Stimulated activated CD8-positive, alpha-beta memory T cell treated with anti-CD3 and anti-CD28 coated beads, Interleukin-15, amount 100 ng/mL, for 24 hours (primary cell): Measurements from ENCODE around the gene FAM185A.
"Not testable (repeated sequence)": the region's sequence is repeated elsewhere in the genome, so short reads cannot be mapped to it uniquely, and the experiment has no call there.

ENCODE experiments used
- DNase-seq: peaks from one replicate; pipeline ENCODE4 v3.0.0-alpha.2; 2020; ENCODE audit warnings: low read depth

The FAM185A gene

DNA sequence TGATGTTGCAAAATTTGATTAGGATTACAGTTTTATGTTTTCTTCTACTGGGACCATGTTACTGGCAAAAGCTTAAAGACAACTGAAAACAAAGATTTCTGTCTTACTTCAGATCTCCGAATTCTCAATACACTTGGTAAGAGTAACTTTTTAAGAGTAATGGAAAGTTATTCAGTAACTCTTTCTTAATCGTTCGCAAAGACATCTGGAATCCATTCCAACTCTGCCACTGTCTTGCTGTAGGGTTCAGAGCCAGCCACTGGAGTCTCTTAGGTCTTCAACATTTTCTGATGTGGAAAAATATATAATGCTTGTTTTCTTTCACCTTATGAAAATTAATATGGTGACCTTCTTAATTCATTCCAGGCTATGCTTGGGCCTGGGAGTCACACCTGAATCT lies 29.9 kb downstream of the FAM185A start:
- DNase-seq = not testable (repeated sequence)

DNA sequence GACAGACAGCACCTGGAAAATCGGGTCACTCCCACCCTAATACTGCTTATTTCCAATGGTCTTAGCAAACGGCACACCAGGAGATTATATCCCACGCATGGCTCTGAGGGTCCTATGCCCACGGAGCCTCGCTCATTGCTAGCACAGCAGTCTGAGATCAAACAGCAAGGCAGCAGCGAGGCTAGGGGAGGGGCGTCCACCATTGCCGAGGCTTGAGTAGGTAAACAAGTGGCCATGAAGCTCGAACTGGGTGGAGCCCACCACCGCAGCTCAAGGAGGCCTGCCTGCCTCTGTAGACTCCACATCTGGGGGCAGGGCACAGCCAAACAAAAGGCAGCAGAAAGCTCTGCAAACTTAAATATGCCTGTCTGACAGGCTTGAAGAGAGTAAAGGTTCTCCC lies 32.1 kb downstream of the FAM185A start:
- not testable (repeated sequence) for DNase-seq

DNA sequence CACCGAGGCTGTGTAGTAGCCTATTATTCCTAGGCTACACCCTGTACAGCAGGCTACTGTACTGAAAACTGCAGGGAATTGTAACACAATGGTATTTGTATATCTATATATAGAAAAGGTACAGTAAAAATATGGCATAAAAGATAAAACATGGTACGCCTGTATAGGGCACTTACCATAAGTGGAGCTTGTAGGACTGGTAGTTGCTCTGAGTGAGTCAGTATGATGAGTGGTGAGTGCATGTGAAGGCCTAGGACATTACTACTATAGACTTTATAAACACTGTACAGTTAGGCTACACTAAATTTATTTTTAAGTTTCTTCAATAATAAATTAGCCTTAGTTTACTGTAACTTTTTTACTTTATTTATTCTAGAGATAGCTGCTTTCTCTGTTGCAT lies 40.0 kb downstream of the FAM185A start:
- DNase-seq = not testable (repeated sequence)

DNA sequence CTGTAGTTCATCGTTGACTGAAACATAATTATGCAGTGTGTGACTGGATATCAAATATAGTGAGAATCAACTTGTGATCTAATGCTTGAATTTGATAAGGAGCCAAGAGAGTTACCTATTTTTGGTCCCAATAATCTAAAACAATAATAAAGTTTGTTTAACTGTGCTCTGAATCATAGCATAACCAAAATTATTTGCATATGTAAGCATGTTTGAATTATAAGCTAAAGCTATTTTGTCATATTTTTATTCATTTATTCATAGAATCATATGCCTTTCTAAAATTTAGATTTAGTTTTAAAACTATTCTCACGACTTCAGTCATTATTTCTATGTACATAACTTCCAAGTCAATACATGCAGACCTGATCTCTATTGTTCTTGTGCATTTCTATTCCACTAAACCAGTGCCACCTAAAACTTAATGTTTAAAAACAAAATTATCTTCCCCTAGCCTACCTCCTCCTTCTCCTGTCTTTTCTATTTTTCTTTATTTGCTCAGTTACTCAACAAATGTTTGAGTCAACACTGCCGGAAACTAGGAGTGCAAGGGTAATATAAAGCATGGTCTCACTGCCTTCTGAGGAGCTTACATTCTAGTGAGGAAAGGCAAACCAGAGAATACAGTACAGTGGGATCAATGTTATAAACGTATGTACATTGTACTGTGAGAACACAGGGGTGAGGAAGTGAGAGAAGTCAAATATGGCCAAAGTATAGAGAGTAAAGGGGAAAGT lies 41.7 kb downstream of the FAM185A start:
- DNase-seq = not testable (repeated sequence)

DNA sequence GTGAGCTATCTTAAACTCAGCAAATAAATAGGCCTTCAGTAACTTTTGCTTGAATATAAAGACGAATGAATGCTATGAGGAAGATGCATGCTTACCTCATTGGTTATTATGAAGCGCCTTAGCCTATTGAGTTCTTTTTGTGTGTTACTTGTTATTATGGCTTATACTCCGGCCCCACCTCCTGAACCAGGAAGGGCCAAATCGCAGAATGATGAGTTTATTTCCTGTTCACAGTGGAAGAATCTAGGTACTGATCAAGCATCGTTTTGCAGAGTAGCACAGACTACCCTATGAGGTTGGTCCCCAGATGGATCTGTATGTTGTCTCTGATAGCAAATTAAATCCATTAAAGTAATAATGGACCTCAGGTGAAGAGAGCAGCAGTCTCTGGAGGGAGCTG lies 42.6 kb downstream of the FAM185A start:
- not testable (repeated sequence) for DNase-seq

DNA sequence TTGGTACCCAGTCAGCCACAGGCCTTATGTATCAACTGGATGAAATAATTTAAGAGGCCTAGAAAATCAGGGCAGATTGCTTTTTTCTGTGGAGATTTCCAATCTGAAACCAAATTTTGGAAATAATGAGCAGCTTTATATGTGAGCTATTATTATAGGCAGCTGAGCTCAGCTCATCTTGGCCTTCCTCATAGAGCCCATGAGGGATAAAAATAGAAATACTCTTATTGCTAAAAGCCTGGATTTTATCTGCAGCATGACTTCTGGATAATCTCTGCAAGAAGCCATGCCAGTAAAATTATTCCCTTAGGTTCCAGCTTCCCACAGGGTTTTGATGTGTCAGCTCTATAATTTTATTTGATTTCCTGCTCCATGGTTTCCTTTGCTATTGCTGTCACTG lies 43.0 kb downstream of the FAM185A start:
- not testable (repeated sequence) for DNase-seq

DNA sequence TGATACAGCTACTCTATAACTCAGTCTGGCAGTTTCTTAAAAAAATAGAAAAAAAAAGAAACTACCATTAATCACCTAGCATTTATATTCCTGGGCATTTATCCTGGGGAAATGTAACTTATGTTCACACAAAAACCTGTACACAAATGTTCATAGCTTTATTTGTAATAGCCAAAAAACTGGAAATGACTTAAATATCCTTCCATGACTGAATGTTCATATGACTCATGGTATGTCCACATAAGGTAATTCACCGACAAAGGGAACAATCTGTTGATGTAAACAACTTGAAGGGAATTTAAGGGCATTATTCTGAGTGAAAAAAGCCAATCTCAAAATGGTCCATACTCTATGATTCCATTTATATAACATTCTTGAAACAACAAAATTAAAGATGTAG lies 45.8 kb downstream of the FAM185A start:
- DNase-seq = not testable (repeated sequence)

DNA sequence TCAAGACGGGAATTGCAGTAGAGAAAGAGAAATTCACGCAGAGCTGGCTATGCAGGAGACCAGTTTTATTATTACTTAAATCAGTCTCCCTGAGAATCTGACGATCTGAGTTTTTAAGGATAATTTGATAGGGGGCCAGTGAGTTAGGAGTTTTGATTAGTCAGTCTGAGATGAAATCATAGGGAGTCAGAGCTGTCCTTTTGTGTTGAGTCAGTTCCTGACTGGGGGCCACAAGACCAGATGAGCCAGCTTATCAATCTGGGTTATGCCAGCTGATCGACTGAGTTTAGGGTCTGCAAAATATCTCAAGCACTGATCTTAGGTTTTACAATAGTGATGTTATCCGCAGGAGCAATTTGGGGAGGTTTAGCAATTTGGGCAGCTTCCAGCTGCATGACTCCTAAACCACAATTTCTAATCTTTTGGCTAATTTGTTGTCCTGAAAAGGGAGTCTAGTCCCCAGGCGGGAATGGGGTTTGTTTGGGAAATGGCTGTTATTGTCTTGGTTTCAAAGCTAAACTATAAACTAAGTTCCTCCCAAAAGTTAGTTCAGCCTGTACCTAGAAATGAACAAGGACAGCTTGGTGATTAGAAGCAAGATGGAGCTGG lies 47.3 kb downstream of the FAM185A start:
- not testable (repeated sequence) for DNase-seq

DNA sequence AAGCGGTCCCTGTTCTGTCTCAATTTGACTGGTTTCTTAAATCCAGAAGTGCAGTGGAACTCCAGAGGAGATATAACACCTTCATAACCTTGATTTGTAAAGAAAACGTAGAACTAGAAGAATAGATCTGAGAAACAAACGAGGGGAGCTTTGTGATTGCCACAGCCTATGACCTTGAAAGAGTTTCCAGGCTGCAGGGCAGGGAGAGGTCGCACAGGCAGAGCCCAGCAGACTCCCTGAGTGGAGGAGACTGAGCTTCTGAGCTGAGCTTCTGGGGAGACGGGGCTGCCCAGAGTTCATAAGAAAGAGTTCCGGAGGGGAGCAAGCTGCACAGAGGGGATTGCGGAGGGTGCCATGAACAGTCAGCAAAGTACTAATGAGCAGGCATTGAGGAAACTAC lies 57.8 kb downstream of the FAM185A start:
- DNase-seq = no peak

DNA sequence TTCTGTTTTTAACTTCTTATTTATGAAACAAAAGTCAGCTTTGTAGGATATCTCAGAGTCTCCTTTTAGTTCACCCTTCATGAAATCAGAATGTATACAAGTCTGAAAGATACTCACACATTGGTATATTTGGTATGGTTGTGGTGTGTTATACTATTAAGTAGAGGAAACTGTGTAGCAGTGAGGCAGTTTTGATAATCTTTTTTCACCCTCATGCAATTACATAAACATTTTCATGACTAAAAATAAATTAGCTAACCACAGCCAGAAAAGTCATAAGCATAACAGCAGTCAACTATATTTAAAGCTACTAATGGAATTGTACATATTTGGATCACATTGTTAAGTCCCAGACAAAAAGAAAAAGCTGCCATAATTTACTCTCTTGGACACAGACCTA lies 62.1 kb downstream of the FAM185A start:
- DNase-seq = no peak

DNA sequence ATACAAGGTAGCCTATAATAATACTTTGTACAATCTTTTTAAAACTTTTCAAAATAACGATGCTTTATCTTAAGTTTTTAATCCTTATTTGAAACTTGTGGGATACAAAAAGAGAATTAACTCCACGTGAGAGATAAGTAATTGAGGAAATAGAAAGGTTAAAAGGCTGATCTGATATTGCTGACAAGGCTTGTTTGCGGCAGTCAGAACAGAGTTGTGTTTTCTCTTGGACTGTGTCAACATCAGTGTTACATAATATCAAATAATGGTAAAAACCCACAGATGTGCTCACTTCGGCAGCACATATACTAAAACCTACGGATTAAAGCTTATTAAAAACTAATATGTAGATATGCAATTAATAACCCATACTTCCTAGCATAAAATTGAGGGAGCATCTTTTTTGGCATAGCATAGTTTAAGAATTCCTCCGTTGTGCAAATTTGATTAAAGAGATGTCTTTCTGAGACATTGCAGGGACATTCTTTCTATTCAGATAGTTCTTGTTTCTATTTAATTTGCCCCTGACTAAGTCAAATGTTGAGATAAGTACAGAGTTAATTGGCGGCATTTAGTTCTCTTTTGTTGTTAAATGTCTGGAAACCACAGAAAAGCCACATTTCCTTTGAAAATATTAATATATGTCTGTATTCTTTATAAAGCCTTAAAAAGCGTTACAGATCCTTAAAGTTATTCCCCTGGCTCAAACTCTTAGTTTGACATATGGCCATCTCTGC lies 63.3 kb downstream of the FAM185A start:
- no peak for DNase-seq

DNA sequence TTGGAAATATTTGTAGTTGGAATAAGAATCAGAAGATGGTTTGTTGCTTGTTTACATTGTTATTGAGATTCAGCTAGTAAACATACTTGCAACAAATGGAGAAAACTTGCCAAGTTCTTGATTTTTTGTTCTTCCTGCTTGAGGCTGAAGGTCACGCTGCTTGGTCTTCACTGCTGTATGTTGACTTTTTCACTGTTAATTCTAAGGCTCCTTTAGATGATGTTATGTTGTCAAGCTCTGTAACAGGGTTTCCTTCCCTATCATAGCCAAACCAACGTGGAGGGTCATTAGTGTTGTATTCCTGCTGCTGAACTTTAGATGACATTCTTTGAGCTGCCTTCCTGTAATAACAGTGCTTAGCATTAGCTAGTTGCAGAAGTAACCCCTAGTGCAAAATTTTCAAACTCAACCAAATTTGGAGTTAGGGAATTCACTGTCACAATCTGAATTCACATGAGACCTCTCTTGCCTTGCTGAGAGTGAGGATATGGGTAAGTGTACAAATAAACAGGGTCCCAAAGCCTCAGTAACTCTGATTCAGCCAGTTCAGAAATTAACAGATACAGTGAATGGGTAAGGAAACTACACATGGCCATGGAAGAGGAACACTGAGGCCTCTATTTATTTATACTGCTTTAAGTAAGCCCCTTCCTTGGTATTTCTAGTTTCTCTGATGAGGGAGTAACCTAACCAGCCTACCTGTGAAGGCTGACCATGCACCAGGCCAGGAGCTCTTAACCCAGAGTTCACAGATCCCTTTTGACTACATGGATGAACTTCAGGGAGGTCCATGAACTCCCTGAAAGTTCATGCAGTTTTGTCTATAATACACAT lies 64.6 kb downstream of the FAM185A start:
- DNase-seq = no peak

DNA sequence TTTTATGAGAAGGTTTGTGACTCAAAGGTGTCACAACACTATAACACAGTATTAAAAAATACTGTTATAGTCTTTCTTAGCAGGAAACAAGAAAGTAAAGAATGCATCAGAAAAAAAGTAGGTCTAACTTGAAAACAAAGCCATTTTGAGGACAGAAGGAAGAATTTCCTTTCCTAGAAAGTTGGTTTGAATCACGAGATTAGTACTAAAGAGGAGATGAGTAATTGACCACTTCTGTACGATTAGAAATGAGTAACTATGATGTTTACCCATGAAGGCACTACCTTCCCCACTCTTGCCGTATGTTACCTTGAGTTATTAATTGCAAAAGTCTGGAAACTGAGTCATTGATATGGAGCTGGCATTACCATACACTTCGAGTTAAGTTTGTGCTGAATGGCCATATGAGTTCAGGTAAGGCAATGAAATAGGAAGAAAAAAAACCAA lies 65.2 kb downstream of the FAM185A start:
- DNase-seq = no peak

DNA sequence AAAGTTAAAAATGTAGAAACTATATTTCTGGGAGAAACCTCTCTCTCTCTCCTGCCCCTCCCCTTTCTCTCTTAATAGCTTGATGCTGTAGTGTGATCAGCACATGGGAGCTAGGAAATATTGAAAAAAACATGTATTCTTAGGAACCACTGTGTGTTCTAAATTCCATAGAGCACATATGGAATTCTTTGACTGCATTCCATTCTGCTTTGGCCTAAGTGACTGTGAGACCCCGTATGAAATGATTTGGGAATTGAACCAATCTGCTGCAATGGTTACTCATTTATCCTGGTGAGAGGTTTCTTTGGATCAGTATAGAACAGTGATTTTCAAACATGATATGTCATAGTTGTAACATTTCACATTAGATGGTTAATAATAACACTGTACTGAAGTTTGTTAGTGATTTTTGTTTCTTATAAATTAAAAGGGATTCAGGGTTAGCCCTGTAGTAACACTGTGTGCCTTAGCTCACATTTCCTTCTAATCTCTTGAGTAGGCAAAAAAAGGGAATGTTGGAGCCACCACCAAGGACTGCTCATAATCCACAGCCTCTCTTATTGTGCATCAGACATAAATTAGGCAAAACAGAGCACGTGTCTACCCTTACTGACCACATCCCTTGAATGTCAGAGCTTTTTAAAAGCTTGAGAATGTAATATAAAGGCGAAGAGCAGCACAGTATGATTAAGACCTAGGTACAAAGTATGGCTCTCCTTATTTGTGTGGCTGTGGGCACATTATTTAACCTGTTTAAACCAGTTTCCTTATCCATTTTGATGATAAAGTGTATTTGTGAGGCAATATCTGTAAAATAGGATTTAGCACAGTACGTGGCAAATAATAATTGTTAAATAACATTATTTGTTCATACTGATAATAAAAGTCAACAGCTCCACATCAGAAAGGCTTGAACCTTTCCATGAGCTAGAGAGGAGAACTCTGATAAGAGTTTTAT lies 69.1 kb downstream of the FAM185A start:
- no peak for DNase-seq

DNA sequence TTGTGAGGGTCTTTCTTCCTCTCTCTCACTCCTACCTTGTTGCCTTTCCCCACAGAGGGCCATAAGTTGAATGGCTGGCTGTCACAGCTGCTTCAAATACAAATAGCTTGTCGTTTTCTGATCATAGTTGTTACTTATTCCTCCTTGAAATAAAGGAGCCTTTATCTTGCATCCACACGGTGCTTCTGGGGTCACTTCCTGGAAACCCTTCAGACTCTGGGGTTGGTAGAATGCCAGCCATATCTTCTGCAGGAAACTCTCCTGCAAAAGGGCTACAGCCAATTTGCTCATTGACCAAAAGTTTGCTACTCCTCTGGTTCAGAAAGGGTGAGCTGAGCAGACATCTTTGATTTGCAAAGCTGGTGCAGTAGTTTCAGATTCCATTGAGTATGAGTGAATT lies 70.4 kb downstream of the FAM185A start:
- no peak for DNase-seq

DNA sequence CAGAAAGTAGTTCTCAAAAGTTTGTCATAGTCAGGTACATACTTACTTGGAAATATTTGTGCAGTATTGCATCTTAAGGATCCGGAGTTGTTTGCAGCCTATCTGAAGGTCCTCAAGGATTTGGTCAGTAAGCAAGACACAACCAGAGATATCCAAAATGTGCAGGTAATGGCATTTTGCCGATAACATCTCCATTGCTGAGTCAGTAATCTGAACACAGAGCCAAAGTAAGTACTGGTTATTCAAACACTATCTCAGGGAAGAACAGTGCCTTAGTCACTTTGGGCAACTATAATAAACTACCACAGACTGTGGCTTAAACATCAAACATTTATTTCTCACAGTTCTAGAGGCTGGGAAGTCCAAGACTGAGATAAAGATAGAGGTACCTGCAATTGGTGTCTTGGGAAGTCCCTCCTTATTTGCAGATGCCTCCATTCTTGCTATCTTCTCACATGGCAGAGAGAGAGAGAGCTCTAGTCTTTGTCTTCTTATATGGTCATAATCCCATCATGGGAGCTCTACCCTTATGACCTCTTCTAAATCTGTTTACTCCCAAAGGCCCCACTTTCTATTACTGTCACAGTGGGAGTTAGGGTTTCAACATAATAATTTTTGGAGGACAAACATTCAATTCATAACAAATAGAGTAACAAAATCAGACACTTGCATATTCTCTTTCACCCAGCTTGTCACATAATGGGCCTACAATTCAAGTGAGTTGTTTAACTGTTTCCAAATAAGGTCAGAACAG lies 73.4 kb downstream of the FAM185A start:
- no peak for DNase-seq

DNA sequence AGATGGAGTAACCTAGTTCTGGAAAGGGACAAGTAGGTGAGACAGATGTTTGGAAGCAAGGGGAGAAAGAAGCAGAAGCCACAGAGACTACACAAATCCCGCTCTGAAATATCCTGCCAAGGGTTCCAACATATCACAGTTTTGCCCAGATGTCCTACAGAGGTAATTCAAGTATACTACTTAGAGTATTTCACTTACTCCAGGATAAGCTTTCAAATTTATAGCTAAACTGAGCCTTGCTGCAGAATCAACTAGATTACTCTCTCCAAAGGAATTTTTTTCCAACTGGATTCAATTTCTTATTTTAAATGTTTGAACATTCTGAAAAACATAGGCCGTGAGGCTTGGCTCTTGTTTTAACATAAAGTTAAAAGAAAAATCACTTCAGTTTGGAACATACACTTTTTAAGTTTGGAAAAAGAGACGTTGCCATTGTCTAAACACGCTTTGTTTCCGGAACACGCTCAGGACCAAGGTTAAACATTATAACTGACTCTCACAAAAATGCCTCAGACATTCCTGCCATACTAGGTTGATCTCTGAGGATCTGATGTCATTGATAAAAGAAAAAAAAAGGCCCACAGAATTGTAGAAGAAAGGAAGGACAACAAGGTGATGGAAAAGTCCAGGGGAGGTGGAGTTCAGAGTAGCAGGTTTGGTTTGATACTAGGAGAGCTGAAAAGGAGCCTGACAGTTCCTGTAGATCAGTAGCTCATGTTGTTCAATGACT lies 74.8 kb downstream of the FAM185A start:
- no peak for DNase-seq

DNA sequence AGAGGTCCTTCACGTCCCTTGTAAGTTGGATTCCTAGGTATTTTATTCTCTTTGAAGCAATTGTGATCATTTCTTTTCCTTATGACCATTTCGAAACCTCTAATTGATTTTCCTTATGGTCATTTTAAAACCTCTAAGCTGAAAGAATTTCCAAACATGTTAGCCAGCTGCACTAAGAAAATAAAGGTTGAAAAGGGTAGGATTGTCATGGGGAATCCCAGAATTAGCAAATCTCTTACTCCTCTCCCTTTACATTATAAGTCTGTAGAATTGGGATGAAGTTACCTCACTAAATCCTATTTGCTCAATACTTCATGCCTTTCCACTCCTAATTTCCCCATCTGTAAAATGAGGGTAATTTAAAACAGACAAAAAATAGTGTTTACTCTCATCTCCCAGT lies 79.5 kb downstream of the FAM185A start:
- DNase-seq = no peak

DNA sequence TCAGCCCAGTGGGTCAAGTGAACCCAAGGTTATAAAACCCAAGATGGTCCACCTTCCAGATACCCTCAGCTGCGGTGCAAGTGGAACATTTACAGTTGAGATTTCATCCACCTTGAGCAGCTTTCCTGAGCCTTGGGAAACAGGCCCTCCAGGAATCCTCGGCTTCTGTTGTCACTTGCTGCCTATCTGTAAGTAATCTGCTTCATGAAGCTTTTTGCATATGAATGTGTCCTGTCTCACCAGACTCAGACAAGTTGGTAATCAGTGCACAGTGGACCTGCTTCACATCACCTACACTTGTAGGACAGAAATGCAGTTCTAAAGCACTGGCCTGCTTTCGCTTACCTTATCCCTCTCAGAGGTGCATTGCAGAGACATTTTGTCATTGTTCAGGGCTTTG lies 80.3 kb downstream of the FAM185A start:
- no peak for DNase-seq

DNA sequence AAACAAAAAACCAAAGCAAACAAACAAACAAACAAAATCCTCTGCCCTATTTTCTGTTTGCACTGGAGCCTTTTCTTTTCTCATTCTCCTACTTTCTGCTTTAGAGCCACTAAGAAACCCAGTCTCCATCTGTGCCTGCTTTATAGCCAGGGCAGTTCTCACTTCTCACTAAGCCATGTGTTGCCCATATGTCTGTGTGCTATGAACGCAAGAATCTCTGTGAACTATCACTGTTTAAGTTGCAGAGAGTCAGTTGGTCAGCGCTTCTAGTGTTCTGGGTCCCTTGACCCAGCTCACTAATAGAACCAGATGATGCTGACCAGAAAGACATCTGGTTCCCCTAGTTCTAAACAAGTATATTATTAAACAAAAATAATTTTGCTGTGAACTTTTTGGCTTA lies 81.4 kb downstream of the FAM185A start:
- DNase-seq = no peak
